Germinal center (tissue), 1 donor: ENCODE results near the gene CBFA2T2.
"Not testable (repeated sequence)": the region's sequence is repeated elsewhere in the genome, so short reads cannot be mapped to it uniquely, and the experiment has no call there.

ENCODE experiments used
- DNase-seq: peaks from one replicate; pipeline ENCODE4 v3.0.0; 2012; ENCODE audit warnings: mixed read lengths, low spot score

The CBFA2T2 gene

GRCh38 chr20:33626190-33626589, 136.3 kb downstream of the CBFA2T2 start:
- DNase-seq = no peak

- no peak for DNase-seq
These were observed 137.8 kb downstream of the CBFA2T2 start for GRCh38 chr20:33627577-33628216.

GRCh38 chr20:33629533-33629932, 139.6 kb downstream of the CBFA2T2 start:
- no peak for DNase-seq

- DNase-seq = no peak
These were observed 140.1 kb downstream of the CBFA2T2 start for GRCh38 chr20:33629979-33630378.

- no peak for DNase-seq
These were observed 140.6 kb downstream of the CBFA2T2 start for GRCh38 chr20:33630507-33630906.

DNA sequence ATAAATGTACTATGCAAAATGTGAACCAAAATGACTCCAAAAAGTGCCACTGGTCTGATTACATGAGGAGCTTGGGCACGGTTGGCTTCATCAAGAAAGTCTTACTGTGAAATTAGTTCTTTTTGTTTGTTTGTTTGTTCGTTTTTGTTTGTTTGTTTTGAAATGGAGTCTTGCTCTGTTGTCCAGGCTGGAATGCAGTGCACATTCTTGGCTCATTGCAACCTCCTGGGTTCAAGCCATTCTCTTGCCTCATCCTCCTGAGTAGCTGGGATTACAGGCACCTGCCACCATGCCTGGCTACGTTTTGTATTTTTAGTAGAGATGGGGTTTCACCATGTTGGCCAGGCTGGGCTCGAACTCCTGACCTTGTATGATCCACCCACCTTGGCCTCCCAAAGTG, 142.0 kb downstream of the CBFA2T2 start:
- DNase-seq = not testable (repeated sequence)

DNA sequence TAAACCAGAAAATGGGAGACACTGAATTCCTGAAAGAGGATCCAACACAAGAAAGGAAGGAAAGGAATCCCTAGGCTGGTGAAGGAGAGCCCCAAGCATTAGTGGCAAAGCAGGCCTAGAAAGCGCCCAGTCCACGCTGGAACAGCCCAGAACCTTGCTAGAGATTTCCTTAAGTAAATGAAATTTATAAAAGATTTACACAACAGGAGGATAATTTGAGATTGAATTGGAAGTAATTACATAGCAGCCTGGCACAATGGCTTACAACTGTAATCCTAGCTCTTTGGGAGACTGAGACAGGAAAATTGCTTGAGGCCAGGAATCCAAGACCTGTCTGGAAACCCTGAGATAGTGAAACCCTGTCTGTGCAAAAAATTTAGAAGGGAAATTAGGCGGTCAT, 145.4 kb downstream of the CBFA2T2 start:
- DNase-seq = no peak

GRCh38 chr20:33636776-33637175, 146.9 kb downstream of the CBFA2T2 start:
- no peak for DNase-seq

GRCh38 chr20:33640287-33640686, 150.4 kb downstream of the CBFA2T2 start:
- DNase-seq = no peak

DNA sequence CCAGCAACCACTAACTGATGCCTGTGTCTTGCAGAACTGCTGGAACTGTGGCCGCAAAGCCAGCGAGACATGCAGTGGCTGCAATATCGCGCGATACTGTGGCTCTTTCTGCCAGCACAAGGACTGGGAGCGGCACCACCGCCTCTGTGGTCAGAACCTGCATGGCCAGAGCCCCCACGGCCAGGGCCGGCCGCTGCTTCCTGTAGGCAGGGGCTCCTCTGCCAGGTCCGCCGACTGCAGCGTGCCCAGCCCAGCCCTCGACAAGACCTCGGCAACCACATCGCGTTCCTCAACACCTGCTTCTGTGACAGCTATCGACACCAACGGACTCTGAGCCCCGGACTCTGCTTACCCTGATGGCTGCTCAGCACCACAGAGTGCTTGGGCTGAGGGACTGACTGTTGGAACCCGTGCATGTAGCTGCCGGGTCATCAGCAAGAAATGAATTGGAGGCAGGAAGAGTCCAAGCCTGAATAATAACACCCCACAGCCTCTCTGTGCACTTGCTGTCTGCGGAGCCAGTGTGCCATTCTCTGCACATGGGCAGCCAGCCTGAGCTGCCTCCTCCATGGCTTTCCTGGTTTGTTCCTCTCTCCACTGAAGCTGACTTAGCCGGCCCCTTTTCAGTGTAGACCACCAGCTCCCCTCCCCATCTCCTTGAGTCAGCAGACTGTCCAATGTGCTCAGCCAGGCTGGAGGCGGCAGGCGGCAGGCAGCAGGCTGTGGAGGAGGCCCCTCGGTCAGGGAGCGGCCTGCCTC, 154.6 kb downstream of the CBFA2T2 start:
- no peak for DNase-seq

GRCh38 chr20:33645072-33645358, 155.1 kb downstream of the CBFA2T2 start:
- no peak for DNase-seq

DNA sequence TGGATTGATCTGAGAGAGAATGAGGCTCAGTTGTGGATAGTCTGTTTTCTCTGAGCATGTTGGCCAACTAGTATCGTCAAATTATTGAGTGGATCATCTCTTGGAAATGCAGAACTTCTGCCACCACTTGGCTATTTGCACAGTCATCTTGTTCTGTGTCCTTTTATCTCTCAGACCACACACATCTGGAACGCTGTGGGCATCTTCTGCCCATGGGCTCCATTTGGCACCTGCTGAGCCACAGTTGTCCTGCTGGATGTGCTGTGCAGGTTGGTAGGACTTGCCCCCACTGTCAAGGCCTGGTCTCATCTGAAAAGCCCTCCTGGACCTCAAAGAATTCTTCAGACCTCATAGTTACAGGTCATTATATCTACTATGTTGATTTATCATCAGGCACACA, 155.5 kb downstream of the CBFA2T2 start:
- no peak for DNase-seq

DNA sequence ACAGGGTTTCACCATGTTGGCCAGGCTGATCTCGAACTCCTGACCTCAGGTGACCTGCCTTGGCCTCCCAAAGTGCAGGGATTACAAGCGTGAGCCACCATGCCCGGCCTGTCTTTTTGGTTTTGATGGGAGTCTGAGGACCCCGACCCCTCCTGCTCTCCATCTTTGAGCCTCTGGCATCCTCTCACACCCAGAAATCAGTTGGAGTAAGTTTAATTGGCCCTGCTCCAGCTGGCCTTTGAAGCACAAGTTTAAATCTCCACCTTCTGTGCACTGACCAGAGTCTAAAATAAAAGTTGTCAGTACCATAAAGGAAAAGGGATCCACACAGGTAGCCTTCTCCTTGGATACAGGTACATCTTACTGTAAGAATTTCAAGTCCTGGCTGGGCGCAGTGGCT, 156.3 kb downstream of the CBFA2T2 start:
- DNase-seq = no peak

DNA sequence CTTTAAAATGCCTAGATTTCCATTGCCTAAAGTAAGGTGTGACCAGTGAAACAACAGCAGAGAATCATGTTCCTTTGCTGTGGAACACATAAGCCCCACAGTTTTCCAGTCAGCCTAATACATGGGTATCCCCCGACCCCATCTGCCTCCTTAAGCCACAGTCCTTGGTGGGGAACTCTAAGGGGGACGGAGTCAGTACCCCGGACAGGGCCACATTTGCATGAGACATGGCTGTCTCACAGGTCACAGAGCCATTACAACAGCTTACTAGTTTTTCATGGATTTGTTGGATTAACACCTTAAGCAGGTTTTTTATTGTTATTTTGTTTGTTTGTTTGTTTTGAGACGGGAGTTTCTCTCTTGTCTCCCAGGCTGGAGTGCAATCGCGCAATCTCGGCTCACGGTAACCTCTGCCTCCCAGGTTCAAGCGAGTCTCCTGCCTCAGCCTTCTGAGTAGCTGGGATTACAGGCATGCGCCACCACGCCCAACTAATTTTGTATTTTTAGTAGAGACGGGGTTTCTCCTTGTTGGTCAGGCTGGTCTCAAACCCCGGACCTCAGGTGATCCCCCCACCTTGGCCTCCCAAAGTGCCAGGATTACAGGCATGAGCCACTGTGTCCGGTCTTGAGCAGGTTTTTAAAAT, 157.2 kb downstream of the CBFA2T2 start:
- DNase-seq = not testable (repeated sequence)

GRCh38 chr20:33647603-33648395, 157.9 kb downstream of the CBFA2T2 start:
- DNase-seq = no peak

DNA sequence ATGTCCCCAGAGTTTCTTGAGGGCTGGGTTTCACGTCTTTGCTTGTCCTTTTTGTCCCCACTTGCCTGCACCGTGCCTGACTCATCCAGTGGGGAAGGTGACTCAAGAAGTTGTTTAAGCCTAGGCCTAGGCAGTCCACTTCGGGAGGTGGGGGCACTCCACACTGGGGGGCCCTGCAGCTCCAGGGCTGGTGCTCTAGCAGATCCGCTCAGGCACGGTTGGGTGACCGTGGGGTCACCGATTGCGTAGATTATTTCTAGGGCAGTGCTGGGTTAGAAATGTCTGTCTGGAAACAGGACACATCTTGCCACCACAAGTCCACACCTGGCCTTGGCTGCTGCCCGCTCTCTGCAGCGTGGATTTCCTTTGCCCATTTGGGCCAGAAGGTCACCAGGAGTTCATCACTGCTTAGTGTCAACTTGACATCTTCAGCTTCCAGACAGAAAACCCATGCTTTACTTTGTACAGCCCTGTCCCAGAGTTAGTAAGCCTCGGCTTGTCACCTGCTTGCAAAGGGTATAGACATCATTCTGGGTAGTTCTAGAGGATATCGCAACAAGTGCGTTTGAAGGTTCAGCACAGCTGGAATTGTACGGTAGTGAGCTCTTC, 158.6 kb downstream of the CBFA2T2 start:
- no peak for DNase-seq

DNA sequence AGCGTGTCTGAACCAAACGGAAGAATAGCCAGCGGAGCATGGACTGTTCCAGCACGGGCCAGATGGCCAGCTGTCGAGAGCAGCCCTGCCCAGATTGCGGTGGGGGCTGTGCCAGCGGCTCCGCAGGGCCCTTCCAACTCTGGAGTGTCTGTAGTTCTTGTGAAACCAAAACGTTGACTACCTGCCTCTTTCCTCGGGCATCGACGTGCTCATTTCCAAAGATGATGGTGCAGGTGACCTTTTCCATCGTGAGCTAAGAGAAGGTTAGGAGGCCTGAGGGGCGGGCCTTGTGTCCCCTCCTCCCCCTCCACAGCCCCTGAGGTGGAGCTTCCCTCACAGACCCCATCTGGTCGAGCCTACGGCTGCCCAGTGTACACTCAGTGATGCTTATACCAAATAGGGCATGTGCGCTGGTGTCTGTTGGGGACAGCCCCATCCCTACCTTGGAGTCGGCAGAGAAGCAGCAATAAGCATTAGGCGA, 159.3 kb downstream of the CBFA2T2 start:
- no peak for DNase-seq

DNA sequence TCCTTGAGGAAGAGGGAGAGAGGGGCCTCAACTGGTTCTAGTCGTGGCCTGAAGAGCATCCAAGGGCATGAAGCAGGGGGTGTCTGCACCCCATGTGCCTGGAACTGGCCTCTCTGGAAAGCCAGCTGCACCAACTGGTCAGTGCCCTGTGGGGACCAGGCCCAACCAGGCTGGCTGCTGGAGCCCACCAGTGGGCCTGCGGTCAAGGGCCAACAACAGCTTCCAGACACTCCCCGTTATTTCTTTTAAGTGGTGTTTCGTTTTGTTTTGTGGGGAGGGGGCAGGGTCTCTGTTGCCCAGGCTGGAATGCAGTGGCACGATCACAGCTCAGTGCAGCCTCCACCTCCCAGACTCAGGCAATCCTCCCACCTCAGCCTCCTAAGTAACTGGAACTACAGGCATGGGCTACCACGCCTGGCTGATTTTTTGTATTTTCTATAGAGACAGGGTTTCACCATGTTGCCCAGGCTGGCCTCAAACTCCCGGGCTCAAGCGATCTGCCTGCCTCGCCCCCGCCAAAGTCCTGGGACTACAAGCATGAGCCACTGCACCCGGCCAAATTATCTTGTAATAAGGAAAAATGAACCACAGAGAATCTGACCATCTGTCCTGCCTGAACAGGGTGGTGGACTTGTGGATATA, 160.3 kb downstream of the CBFA2T2 start:
- no peak for DNase-seq

- DNase-seq = no peak
These were observed 161.1 kb downstream of the CBFA2T2 start for GRCh38 chr20:33650753-33651561.

GRCh38 chr20:33651562-33652048, 161.7 kb downstream of the CBFA2T2 start:
- no peak for DNase-seq
